HL-60/S4 (cell line): ENCODE measurements around the gene PFDN2.
"Not testable (repeated sequence)": the region's sequence is repeated elsewhere in the genome, so short reads cannot be mapped to it uniquely, and the experiment has no call there.

Experiments
- in situ Hi-C: fragments of 300-500 bp; cut with MboI; formaldehyde crosslinking; loops from 2 replicates; pipeline ENCODE4 v1.14.3; 2022; ENCODE audit warnings: low sequenced_read_pairs

Gene PFDN2

GRCh38 chr1:161082996-161083747 lies 34.7 kb downstream of the PFDN2 start:
- in situ Hi-C loops, result loop anchor here (10.0 kb wide), 1 partner anchor 88 kb away; no protein-coding TSS in a partner anchor

- in situ Hi-C loops, result loop anchor here (10.0 kb wide), 1 partner anchor 88 kb away; no protein-coding TSS in a partner anchor
Observed at GRCh38 chr1:161082483-161082882, 35.4 kb downstream of the PFDN2 start.

GRCh38 chr1:161081519-161081918 lies 36.3 kb downstream of the PFDN2 start:
- in situ Hi-C loops, result loop anchor here (10.0 kb wide), 1 partner anchor 87 kb away; no protein-coding TSS in a partner anchor

- in situ Hi-C loops, result loop anchor here (10.0 kb wide), 1 partner anchor 86 kb away; no protein-coding TSS in a partner anchor
Observed at GRCh38 chr1:161080441-161081405, 37.1 kb downstream of the PFDN2 start.

GRCh38 chr1:161079436-161080110 lies 38.3 kb downstream of the PFDN2 start:
- in situ Hi-C loops, result loop anchor here (10.0 kb wide), 1 partner anchor 85 kb away; no protein-coding TSS in a partner anchor

GRCh38 chr1:161077426-161077825 lies 40.4 kb downstream of the PFDN2 start:
- in situ Hi-C loops, result no loop called here

- in situ Hi-C loops, result no loop called here
Observed at GRCh38 chr1:161076410-161076809, 41.4 kb downstream of the PFDN2 start.

- in situ Hi-C loops, result no loop called here
Observed at GRCh38 chr1:161074676-161075368, 43.0 kb downstream of the PFDN2 start.

GRCh38 chr1:161073474-161074121 lies 44.2 kb downstream of the PFDN2 start:
- in situ Hi-C loops, result no loop called here

- in situ Hi-C loops, result no loop called here
Observed at GRCh38 chr1:161072751-161073449, 44.9 kb downstream of the PFDN2 start.

- in situ Hi-C loops, result no loop called here
Observed at GRCh38 chr1:161071886-161072371, 45.9 kb downstream of the PFDN2 start.

- in situ Hi-C loops, result no loop called here
Observed at GRCh38 chr1:161070761-161071160, 47.1 kb downstream of the PFDN2 start.

GRCh38 chr1:161069731-161070270 lies 48.0 kb downstream of the PFDN2 start, which contains the start of gene ARHGAP30:
ARHGAP30 (minus strand) TSS chr1:161069891; CDS start chr1:161069624, 267 bp downstream.
- in situ Hi-C loops, result no loop called here

- in situ Hi-C loops, result no loop called here
Observed at GRCh38 chr1:161069241-161069640, 48.6 kb downstream of the PFDN2 start.

- in situ Hi-C loops, result no loop called here
Observed at GRCh38 chr1:161068306-161069234, 49.3 kb downstream of the PFDN2 start.

- in situ Hi-C loops, result no loop called here
Observed at GRCh38 chr1:161066694-161067093, 51.1 kb downstream of the PFDN2 start.

GRCh38 chr1:161065681-161066080 lies 52.2 kb downstream of the PFDN2 start:
- in situ Hi-C loops, result not testable (repeated sequence)
